GM12801 (cell line): ENCODE data around the gene FRMPD1.

Experiments
- CTCF ChIP-seq: IDR thresholded peaks from one replicate; pipeline ENCODE4 v1.5.1; 2011; ENCODE audit warnings: control low read depth; ENCODE audit not compliant: insufficient read length; ENCODE audit errors: extremely low read depth

The FRMPD1 gene

GRCh38 chr9:37727013-37727412 lies 76.3 kb downstream of the FRMPD1 start:
- no peak for TF ChIP-seq CTCF

GRCh38 chr9:37729499-37729898 lies 78.7 kb downstream of the FRMPD1 start:
- TF ChIP-seq CTCF: no peak

GRCh38 chr9:37730256-37730655 lies 79.5 kb downstream of the FRMPD1 start:
- no peak for TF ChIP-seq CTCF

DNA sequence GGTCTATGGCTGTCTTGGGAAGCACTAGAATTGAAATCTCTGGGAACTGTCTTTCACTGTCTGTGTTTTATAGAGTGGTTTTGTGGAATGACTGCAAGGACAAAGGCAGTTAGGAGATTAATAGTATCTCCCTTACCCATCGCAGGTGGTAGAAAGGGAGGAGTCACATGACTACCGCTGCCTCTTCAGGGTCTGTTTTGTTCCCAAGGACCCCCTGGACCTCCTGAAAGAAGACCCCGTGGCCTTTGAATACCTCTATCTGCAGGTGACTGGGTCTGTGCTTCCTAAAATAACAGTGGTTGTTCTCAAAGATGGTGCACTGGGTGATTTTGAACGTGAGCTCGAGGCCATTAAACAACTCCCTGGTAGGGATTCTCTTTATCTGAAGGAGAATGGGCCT lies 80.1 kb downstream of the FRMPD1 start:
- no peak for TF ChIP-seq CTCF

- TF ChIP-seq CTCF: no peak
These were observed 81.5 kb downstream of the FRMPD1 start for GRCh38 chr9:37732086-37732741.

DNA sequence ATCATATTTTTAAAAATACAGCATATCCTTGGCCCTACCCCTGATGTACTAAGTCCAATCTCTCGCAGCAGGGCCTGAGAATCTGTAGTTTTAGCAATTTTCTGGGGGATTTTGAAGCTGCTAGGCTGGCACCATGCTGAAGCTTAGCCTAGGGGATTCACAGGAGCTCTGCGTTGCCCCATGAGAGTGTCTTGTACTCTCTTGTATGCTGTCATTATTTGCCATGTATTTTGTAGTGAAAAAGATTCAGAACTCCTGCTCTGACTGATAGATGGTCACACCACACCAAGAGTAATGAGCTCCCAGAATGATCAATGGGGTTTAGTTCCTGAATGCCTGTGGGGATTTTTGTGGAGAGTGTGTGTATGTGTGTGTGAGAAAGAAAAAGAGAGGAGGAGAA lies 82.2 kb downstream of the FRMPD1 start:
- no peak for TF ChIP-seq CTCF

DNA sequence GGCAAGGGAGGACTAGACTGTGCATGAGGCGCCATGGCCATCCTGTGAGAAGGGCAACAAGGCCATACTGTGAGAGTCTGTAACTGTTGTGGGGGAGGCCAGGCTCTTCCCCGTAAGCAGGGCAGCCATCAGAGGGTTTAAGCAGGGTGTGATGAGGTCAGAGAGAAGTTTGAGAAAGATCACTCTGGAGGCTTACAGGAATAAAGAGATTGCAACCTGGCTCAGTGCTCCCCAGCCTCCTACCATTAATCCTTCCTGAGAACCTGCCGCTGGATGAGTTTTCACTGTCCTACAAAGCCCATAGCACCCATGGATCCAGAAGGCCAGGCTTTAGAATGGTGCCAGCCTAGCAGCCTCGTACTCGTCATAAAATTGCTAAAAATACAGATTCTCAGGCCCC lies 88.5 kb downstream of the FRMPD1 start:
- TF ChIP-seq CTCF: no peak
